MM.1S (cell line): Measurements from ENCODE around the gene FSTL1.

Experiments used
- DNase-seq: peaks from one replicate; pipeline ENCODE4 v3.0.0-alpha.2; 2015
- H2AFZ ChIP-seq: fragments of 300-600 bp; sonication (generic); 2 replicates; pipeline ENCODE4 v1.6.0; 2016; ENCODE audit warnings: antibody characterized with exemption, low read length
- H3F3A ChIP-seq: fragments of 300-600 bp; sonication (generic); 2 replicates; pipeline ENCODE4 v1.6.1; 2016; ENCODE audit warnings: mild to moderate bottlenecking, antibody characterized with exemption, low read length, moderate library complexity, mixed read lengths; ENCODE audit not compliant: insufficient read depth
- H3K27ac ChIP-seq: fragments of 300-600 bp; sonication (generic); 2 replicates; pipeline ENCODE4 v1.5.1; 2016; ENCODE audit warnings: mild to moderate bottlenecking, low read length
- H3K27me3 ChIP-seq: fragments of 300-600 bp; sonication (generic); replicated peaks from 2 replicates; pipeline ENCODE4 v1.6.0; 2016; ENCODE audit warnings: low read length; ENCODE audit not compliant: insufficient read depth
- H3K36me3 ChIP-seq: fragments of 300-600 bp; sonication (generic); replicated peaks from 2 replicates; pipeline ENCODE4 v1.6.1; 2016; ENCODE audit warnings: mild to moderate bottlenecking, low read length, mixed read lengths; ENCODE audit not compliant: insufficient read depth
- H3K4me1 ChIP-seq: fragments of 300-600 bp; sonication (generic); 2 replicates; pipeline ENCODE4 v1.6.1; 2016; ENCODE audit warnings: low read length, mixed read lengths
- H3K4me2 ChIP-seq: fragments of 300-600 bp; sonication (generic); 2 replicates; pipeline ENCODE4 v1.6.0; 2016; ENCODE audit warnings: low read depth, low read length
- H3K4me3 ChIP-seq: fragments of 300-600 bp; sonication (generic); 2 replicates; pipeline ENCODE4 v1.5.1; 2016; ENCODE audit warnings: low read length, mixed read lengths
- H3K79me2 ChIP-seq: fragments of 300-600 bp; sonication (generic); 2 replicates; pipeline ENCODE4 v1.6.1; 2016; ENCODE audit warnings: mixed run types, low read length, mixed read lengths
- H3K9ac ChIP-seq: fragments of 300-600 bp; sonication (generic); 2 replicates; pipeline ENCODE4 v1.6.1; 2016; ENCODE audit warnings: low read length, mixed read lengths
- H3K9me2 ChIP-seq: fragments of 300-600 bp; sonication (generic); replicated peaks from 2 replicates; pipeline ENCODE4 v1.6.1; 2016; ENCODE audit warnings: mild to moderate bottlenecking, low read length, mixed read lengths; ENCODE audit not compliant: insufficient read depth
- H3K9me3 ChIP-seq: fragments of 300-600 bp; sonication (generic); replicated peaks from 2 replicates; pipeline ENCODE4 v1.6.1; 2016; ENCODE audit warnings: mild to moderate bottlenecking, low read length, mixed read lengths; ENCODE audit not compliant: insufficient read depth
- H4K20me1 ChIP-seq: fragments of 300-600 bp; sonication (generic); 2 replicates; pipeline ENCODE4 v1.6.1; 2016; ENCODE audit warnings: mild to moderate bottlenecking, low read length, moderate library complexity, mixed read lengths; ENCODE audit not compliant: insufficient read depth
- EZH2 ChIP-seq: fragments of 300-600 bp; sonication (generic); optimal IDR thresholded peaks from 2 replicates; pipeline ENCODE3; 2017; ENCODE audit warnings: low read depth, mild to moderate bottlenecking, antibody characterized with exemption, low read length, mixed read lengths
- EZH2phosphoT487 ChIP-seq: fragments of 300-600 bp; sonication (generic); IDR thresholded peaks from 2 replicates; pipeline ENCODE4 v1.6.1; 2018; ENCODE audit warnings: antibody characterized with exemption, low read length
- TF ChIP-seq, protein P1 (sequence below): fragments of 300-600 bp; sonication (generic); IDR thresholded peaks from 2 replicates; pipeline ENCODE4 v1.5.1; 2016; ENCODE audit warnings: antibody characterized with exemption, low read length, mixed read lengths

Gene FSTL1

GRCh38 chr3:120416868-120417267, 33.9 kb downstream of the FSTL1 start:
- Histone ChIP-seq H2AFZ (peak overlapping the region; percentile 46), H3K27ac (no peak overlapping the region), H3K79me2 (no peaks in the 10 kb centered on the region), H3K4me1 (peaks cover 16% of the 10 kb centered on the region), H3K9ac (no peak overlapping the region; the same call in 1 of the 2 replicates), H3K4me3 (peak overlapping the region; percentile 8; the same call in 1 of the 2 replicates), H3K36me3 (no peaks in the 10 kb centered on the region), H3K27me3 (no peaks in the 10 kb centered on the region), H3K9me3 (no peaks in the 10 kb centered on the region), H4K20me1 (no peaks in the 10 kb centered on the region), H3K9me2 (no peaks in the 10 kb centered on the region), H3F3A (no peaks in the 10 kb centered on the region), H3K4me2 (peak overlapping the region; percentile 75; the same call in 1 of the 2 replicates)
- DNase-seq = no peak
- TF ChIP-seq, protein P1, sequence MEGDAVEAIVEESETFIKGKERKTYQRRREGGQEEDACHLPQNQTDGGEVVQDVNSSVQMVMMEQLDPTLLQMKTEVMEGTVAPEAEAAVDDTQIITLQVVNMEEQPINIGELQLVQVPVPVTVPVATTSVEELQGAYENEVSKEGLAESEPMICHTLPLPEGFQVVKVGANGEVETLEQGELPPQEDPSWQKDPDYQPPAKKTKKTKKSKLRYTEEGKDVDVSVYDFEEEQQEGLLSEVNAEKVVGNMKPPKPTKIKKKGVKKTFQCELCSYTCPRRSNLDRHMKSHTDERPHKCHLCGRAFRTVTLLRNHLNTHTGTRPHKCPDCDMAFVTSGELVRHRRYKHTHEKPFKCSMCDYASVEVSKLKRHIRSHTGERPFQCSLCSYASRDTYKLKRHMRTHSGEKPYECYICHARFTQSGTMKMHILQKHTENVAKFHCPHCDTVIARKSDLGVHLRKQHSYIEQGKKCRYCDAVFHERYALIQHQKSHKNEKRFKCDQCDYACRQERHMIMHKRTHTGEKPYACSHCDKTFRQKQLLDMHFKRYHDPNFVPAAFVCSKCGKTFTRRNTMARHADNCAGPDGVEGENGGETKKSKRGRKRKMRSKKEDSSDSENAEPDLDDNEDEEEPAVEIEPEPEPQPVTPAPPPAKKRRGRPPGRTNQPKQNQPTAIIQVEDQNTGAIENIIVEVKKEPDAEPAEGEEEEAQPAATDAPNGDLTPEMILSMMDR = no peak
- TF ChIP-seq EZH2phosphoT487 (no peak), EZH2 (no peak)

DNA sequence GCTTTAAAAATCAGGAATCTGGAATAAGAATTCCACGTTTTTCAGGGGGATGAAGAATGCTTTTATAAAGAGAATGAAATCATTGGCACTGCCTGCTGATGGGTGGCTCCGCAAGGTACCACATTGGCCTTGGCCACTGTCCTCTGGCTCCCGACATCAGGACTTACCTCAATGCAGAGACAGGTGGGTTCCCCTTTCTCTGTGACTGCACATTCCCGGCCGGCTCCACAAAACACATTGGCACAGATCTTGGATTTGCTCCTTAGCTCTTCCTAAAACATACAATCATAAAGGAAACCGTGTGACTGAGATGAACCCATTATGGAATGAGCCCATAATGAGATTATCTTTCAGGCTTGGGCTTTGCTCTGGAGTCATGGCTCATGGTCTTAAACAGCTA, 35.0 kb downstream of the FSTL1 start:
- H3K4me2 ChIP-seq = no peak overlapping the region
- H3K9me3 ChIP-seq = no peaks in the 10 kb centered on the region
- no peaks in the 10 kb centered on the region for H3K79me2 ChIP-seq
- TF ChIP-seq EZH2 (no peak), EZH2phosphoT487 (no peak)
- peaks cover 16% of the 10 kb centered on the region for H3K4me1 ChIP-seq
- no peaks in the 10 kb centered on the region for H3K36me3 ChIP-seq
- H4K20me1 ChIP-seq = no peaks in the 10 kb centered on the region
- H3K27me3 ChIP-seq = no peaks in the 10 kb centered on the region
- DNase-seq = no peak
- H3K27ac ChIP-seq = no peak overlapping the region
- H2AFZ ChIP-seq = no peak overlapping the region
- H3K9me2 ChIP-seq = no peaks in the 10 kb centered on the region
- no peak overlapping the region for H3K9ac ChIP-seq
- H3K4me3 ChIP-seq = no peak overlapping the region
- H3F3A ChIP-seq = no peaks in the 10 kb centered on the region

GRCh38 chr3:120410541-120410940, 40.3 kb downstream of the FSTL1 start:
- Histone ChIP-seq H3K4me1 (peaks cover 6% of the 10 kb centered on the region; the same call in 1 of the 2 replicates), H3K9me2 (no peaks in the 10 kb centered on the region), H2AFZ (no peak overlapping the region), H3F3A (no peaks in the 10 kb centered on the region), H3K79me2 (no peaks in the 10 kb centered on the region), H3K27me3 (no peaks in the 10 kb centered on the region), H3K9me3 (no peaks in the 10 kb centered on the region), H3K27ac (no peak overlapping the region), H3K36me3 (no peaks in the 10 kb centered on the region), H3K9ac (no peak overlapping the region), H4K20me1 (no peaks in the 10 kb centered on the region), H3K4me3 (no peak overlapping the region), H3K4me2 (no peak overlapping the region)
- DNase-seq = no peak
- TF ChIP-seq, protein P1 = no peak
- no peak for TF ChIP-seq EZH2phosphoT487
- no peak for TF ChIP-seq EZH2

DNA sequence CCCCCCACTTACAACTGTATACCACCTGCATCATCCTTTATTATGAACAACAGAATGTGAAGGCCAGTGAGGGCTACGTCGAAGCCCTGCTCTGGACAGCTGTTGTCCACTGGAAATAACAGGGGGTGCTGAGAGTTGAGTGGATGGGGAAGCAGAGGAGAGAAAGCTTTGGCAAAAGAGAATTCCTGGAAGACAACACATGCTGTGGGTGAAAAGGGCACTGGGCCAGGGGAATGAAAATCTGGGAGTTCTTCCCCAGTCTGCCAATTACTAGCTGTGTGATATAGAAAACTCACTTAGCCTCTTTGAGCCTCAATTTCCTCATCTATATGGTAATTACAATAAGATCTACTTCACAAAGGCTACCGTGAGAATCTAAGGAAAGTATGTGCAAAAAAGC, 40.7 kb downstream of the FSTL1 start:
- H3K9me3 ChIP-seq = no peaks in the 10 kb centered on the region
- peaks cover 6% of the 10 kb centered on the region; the same call in 1 of the 2 replicates for H3K4me1 ChIP-seq

More for the DNA sequence above, 40.7 kb downstream of the FSTL1 start:
- Histone ChIP-seq H3K27ac (no peak overlapping the region), H3K9me2 (no peaks in the 10 kb centered on the region), H3K79me2 (no peaks in the 10 kb centered on the region), H3K36me3 (no peaks in the 10 kb centered on the region), H3K4me3 (no peak overlapping the region), H4K20me1 (no peaks in the 10 kb centered on the region), H2AFZ (no peak overlapping the region), H3K4me2 (no peak overlapping the region), H3K27me3 (no peaks in the 10 kb centered on the region), H3F3A (no peaks in the 10 kb centered on the region), H3K9ac (no peak overlapping the region)
- DNase-seq = no peak
- TF ChIP-seq EZH2phosphoT487 (no peak), EZH2 (no peak)
- TF ChIP-seq, protein P1 = no peak
